Uterus (tissue), 4 donors: ENCODE results near the gene METTL17. TPM values are rescaled to one million over a fixed set of nuclear protein-coding genes. Genes with fewer than 3 reads are reported as not detected.

ENCODE experiments used
- DNase-seq, 2 donors: peaks; one replicate each; pipeline ENCODE4 v3.0.0-alpha.2; 2019 to 2020
- H3K27ac ChIP-seq, 2 donors: fragments of 200-600 bp; sonication (generic); 1 replicate in 1 of 2; 2 replicates in 1 of 2; pipeline ENCODE4 v1.5.1; 2016 to 2018
- H3K27me3 ChIP-seq, 2 donors: fragments of 200-600 bp; sonication (generic); one replicate each; pipeline ENCODE4 v1.5.1; 2018 to 2019; ENCODE audit warnings: control low read depth in 1 of 2
- H3K36me3 ChIP-seq, 2 donors: fragments of 200-600 bp; sonication (generic); one replicate each; pipeline ENCODE4 v1.5.1; 2019; ENCODE audit warnings: control low read depth in 1 of 2
- H3K4me1 ChIP-seq, 2 donors: fragments of 200-600 bp; sonication (generic); one replicate each; pipeline ENCODE4 v1.5.1; 2018 to 2019; ENCODE audit warnings: control low read depth in 1 of 2
- H3K4me3 ChIP-seq, 2 donors: fragments of 200-600 bp; sonication (generic); 1 replicate in 1 of 2; 2 replicates in 1 of 2; pipeline ENCODE4 v1.5.1; 2018 to 2019; ENCODE audit warnings: mild to moderate bottlenecking in 1 of 2
- H3K9me3 ChIP-seq, 2 donors: fragments of 200-600 bp; sonication (generic); one replicate each; pipeline ENCODE4 v1.5.1; 2019; ENCODE audit warnings: control low read depth in 1 of 2
- CTCF ChIP-seq, 4 experiments: fragments of 200-600 bp in 2 of 4; fragments of 450-650 bp in 2 of 4; sonication (generic) in 2 of 4; IDR thresholded peaks; one replicate each; pipeline ENCODE4 v1.5.1; 2016 to 2019; ENCODE audit warnings: antibody characterized with exemption in 4 of 4, mild to moderate bottlenecking in 2 of 4, moderate library complexity in 1 of 4
- POLR2A ChIP-seq, 2 donors: fragments of 450-650 bp; IDR thresholded peaks; one replicate each; pipeline ENCODE4 v1.6.1; 2016; ENCODE audit warnings: antibody characterized with exemption in 2 of 2, mild to moderate bottlenecking in 1 of 2, moderate library complexity in 1 of 2
- intact Hi-C: fragments of 100-400 bp; cut with DNase I; formaldehyde crosslinking; loops from one replicate; pipeline ENCODE4 v1.15.1; 2023; ENCODE audit warnings: low total_unique reads
- total RNA-seq, 4 donors: library from RNA; depleted of rRNA in 3 of 4; stranded (reverse); fragments of >200 nt in 3 of 4; gene quantifications; one replicate each; pipeline versions ENCODE4 v1.1.0 to v1.2.4, GENCODE V29; 2014 to 2023
- donor health status: DM: yes; HTN: yes; CAD: no.

The METTL17 gene
- total RNA-seq, 4 donors from 2014 or later, result 46.6 to 73.5 (median 65.9) TPM

DNA sequence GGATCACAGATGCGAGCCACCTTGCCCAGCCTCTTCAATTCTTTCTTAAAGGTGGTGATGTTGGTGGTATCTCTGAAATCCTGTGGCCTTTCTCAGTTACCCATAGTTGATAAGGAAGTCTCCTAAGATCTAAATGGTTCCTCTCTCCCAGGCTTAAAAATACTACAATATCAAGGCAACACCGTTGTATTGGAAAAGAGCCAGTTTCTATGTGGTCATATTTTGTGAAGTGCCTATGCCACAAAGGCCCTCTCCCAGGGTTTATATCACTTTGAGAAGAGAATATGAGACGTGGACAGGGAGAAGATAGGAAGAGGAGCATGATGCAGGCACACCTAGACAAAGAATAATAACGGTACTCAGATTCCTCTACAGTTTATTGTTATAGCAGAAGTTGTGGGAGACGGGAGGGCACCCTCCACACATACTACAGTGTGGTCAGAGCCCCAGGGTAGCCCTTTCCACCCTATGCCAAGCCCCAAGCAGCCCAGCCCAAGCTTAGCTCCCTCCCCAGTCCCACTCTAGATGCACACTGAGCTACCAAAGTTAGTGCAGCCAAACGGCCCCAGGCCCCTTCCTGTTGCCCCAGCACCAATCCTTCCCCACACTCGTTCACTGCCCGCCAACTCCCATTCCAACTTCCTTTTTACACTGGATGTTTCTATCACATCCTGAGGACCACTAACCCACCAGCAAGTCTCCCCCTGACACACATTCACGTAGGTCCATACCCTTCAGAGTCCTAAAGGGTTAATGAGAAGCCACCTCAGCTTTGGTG is 26.8 kb downstream of the METTL17 start:
- DNase-seq, result no peak
- peak overlapping the region in 1 of 2 donors; percentile 21 for H3K27ac ChIP-seq
- no peaks in the 10 kb centered on the region for H3K9me3 ChIP-seq
- intact Hi-C loops, result no loop called here
- no peaks in the 10 kb centered on the region for H3K27me3 ChIP-seq
- no peak overlapping the region for H3K4me3 ChIP-seq
- TF ChIP-seq CTCF (IDR thresholded peaks at IDR 0.05) (no peak), POLR2A (IDR thresholded peaks at IDR 0.05) (no peak)
- no peaks in the 10 kb centered on the region for H3K36me3 ChIP-seq
- peaks cover 3 to 4% of the 10 kb centered on the region in 2 donors for H3K4me1 ChIP-seq

DNA sequence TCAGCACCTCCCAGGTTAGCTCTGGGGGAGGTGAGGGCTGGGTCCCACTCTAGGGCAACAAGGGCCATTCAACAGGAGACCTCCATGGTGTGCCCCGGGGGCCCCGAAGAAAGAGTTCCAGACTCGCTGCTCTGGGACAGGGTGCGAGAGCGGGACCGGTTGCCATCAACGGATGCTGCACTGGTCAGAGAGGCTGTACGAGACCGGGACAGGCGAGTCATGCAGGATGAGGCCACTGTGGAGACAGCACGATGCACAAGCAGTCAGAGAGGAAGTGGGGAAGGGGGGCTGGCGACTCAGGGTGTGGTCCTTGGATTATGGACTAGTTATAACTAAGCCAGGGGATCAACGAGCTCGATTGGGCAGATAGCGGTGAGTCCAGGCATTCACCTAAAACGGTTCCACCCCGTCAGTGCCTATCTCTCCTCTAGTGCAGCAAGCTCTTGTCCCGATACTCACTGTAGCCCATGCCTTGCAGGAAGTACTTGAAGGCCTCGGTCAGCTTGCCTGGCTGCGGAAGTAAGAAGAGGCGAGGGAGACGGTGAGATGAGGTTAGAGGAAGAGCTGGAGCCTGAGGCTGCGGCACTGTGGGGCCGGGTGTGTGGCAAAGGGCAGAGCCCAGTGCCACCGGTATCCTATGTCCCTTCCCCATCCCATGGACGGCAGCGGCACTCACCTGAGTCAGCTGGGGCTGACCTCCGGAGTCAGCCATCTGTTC is 27.9 kb downstream of the METTL17 start:
- no peak for TF ChIP-seq CTCF (IDR thresholded peaks at IDR 0.05)
- TF ChIP-seq POLR2A (IDR thresholded peaks at IDR 0.05), result no peak
- no peak for DNase-seq
- no peaks in the 10 kb centered on the region for H3K27me3 ChIP-seq
- peaks cover 3 to 4% of the 10 kb centered on the region in 2 donors for H3K4me1 ChIP-seq
- intact Hi-C loops, result no loop called here
- H3K4me3 ChIP-seq, result no peak overlapping the region
- peak overlapping the region in 1 of 2 donors; percentile 21 for H3K27ac ChIP-seq
- no peaks in the 10 kb centered on the region for H3K36me3 ChIP-seq
- H3K9me3 ChIP-seq, result no peaks in the 10 kb centered on the region

GRCh38 chr14:21018286-21018685 is 28.5 kb downstream of the METTL17 start:
- Histone ChIP-seq H3K27ac (peak overlapping the region in 1 of 2 donors; percentile 7), H3K4me3 (no peak overlapping the region), H3K4me1 (peaks cover 3 to 4% of the 10 kb centered on the region in 2 donors), H3K27me3 (no peaks in the 10 kb centered on the region), H3K36me3 (no peaks in the 10 kb centered on the region), H3K9me3 (no peaks in the 10 kb centered on the region)
- no peak for TF ChIP-seq POLR2A (IDR thresholded peaks at IDR 0.05)
- no peak for TF ChIP-seq CTCF (IDR thresholded peaks at IDR 0.05)
- intact Hi-C loops, result no loop called here
- no peak for DNase-seq

- no peak overlapping the region for H3K4me3 ChIP-seq
- intact Hi-C loops, result no loop called here
- H3K27ac ChIP-seq, result peak overlapping the region; percentile 0 to 7
- no peak for DNase-seq
- TF ChIP-seq CTCF (IDR thresholded peaks at IDR 0.05) (no peak), POLR2A (IDR thresholded peaks at IDR 0.05) (no peak)
- no peaks in the 10 kb centered on the region for H3K36me3 ChIP-seq
- no peaks in the 10 kb centered on the region for H3K27me3 ChIP-seq
- H3K9me3 ChIP-seq, result no peaks in the 10 kb centered on the region
- H3K4me1 ChIP-seq, result peaks cover 3 to 4% of the 10 kb centered on the region in 2 donors
These were observed 29.0 kb downstream of the METTL17 start for GRCh38 chr14:21018781-21019180.

DNA sequence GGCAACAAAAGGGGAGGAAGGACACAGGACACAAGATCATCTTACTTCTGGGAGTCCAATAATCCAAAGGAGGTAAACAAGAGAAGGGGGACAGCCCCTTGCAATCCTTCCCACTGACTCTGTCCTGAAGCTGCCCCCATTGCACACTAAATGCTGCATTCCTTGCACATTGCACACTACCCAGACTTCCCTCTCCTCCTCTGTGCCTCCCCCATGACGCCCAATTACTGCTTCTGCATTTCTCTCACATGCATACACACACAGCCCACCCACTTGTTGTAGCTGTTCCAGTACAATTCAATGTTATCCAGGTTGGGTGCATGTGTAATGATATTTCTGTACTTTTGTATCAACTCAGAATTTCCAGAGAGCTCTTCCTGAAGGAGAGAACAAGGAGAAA is 29.6 kb downstream of the METTL17 start:
- H3K36me3 ChIP-seq, result no peaks in the 10 kb centered on the region
- peaks cover 3 to 4% of the 10 kb centered on the region in 2 donors for H3K4me1 ChIP-seq
- intact Hi-C loops, result no loop called here
- DNase-seq, result no peak
- H3K27ac ChIP-seq, result peak overlapping the region in 1 of 2 donors; percentile 0
- H3K27me3 ChIP-seq, result no peaks in the 10 kb centered on the region
- H3K9me3 ChIP-seq, result no peaks in the 10 kb centered on the region
- no peak overlapping the region for H3K4me3 ChIP-seq
- TF ChIP-seq CTCF (IDR thresholded peaks at IDR 0.05) (no peak), POLR2A (IDR thresholded peaks at IDR 0.05) (no peak)
